Kidney tubule cell (primary cell): Measurements from ENCODE around the gene FBXW8.
A peak's percentile ranks its signal among the peaks of the same experiment; 100 is the strongest.

Source experiments
- DNase-seq: peaks from one replicate; pipeline ENCODE4 v3.0.0-alpha.2; 2018; ENCODE audit warnings: low spot score

The FBXW8 gene

GRCh38 chr12:116926283-116927243 lies 15.8 kb downstream of the FBXW8 start:
- DNase-seq: no peak

GRCh38 chr12:116927244-116927940 lies 16.6 kb downstream of the FBXW8 start:
- DNase-seq: no peak

- DNase-seq: no peak
Observed at GRCh38 chr12:116928504-116928903, 17.8 kb downstream of the FBXW8 start.

- no peak for DNase-seq
Observed at GRCh38 chr12:116929885-116930284, 19.1 kb downstream of the FBXW8 start.

GRCh38 chr12:116931665-116932064 lies 20.9 kb downstream of the FBXW8 start:
- DNase-seq: peak; percentile 8

- DNase-seq: no peak
Observed at GRCh38 chr12:116933091-116933490, 22.3 kb downstream of the FBXW8 start.

- no peak for DNase-seq
Observed at GRCh38 chr12:116933512-116934246, 22.9 kb downstream of the FBXW8 start.

- DNase-seq: no peak
Observed at GRCh38 chr12:116934908-116935705, 24.4 kb downstream of the FBXW8 start.

- DNase-seq: no peak
Observed at GRCh38 chr12:116937640-116938039, 26.9 kb downstream of the FBXW8 start.

- no peak for DNase-seq
Observed at GRCh38 chr12:116939734-116940133, 29.0 kb downstream of the FBXW8 start.

- DNase-seq: no peak
Observed at GRCh38 chr12:116941188-116941587, 30.4 kb downstream of the FBXW8 start.

- no peak for DNase-seq
Observed at GRCh38 chr12:116943419-116944372, 32.9 kb downstream of the FBXW8 start.

GRCh38 chr12:116945886-116946550 lies 35.3 kb downstream of the FBXW8 start:
- no peak for DNase-seq

- no peak for DNase-seq
Observed at GRCh38 chr12:116948298-116948697, 37.5 kb downstream of the FBXW8 start.

- DNase-seq: no peak
Observed at GRCh38 chr12:116950628-116951325, 40.0 kb downstream of the FBXW8 start.

GRCh38 chr12:116954710-116955381 lies 44.1 kb downstream of the FBXW8 start:
- no peak for DNase-seq

GRCh38 chr12:116955382-116956021 lies 44.8 kb downstream of the FBXW8 start:
- DNase-seq: peak; percentile 88
